ENCODE data around the gene FOXQ1.

- TF ChIP-seq EZH2phosphoT487 (IDR thresholded peaks at IDR 0.05; ENCODE audit: borderline replicate concordance, low read depth, low read length), result no peak
- no peak for TF ChIP-seq CTCF (conservative IDR thresholded peaks at IDR 0.05; ENCODE audit: low read length)
Measured at GRCh38 chr6:1264619-1265445, 47.1 kb upstream of the FOXQ1 start.
